CD4-positive, alpha-beta T cell treated with Interleukin-2 at 100 ng/mL for 4 hours (primary cell): ENCODE measurements around the gene MPHOSPH6.
A peak's percentile ranks its signal among the peaks of the same experiment; 100 is the strongest.
"Not testable (repeated sequence)": the region's sequence is repeated elsewhere in the genome, so short reads cannot be mapped to it uniquely, and the experiment has no call there.

ENCODE experiments used
- DNase-seq: peaks from one replicate; pipeline ENCODE4 v3.0.0-alpha.2; 2020; ENCODE audit warnings: low spot score

Gene MPHOSPH6

GRCh38 chr16:82169861-82170845, at the start of gene MPHOSPH6:
TSS of gene MPHOSPH6 (minus strand) at chr16:82170224. CDS start at chr16:82170175, 49 bp downstream.
- DNase-seq: peak; percentile 89

- no peak for DNase-seq
These were observed 49.3 kb upstream of the MPHOSPH6 start for GRCh38 chr16:82219298-82219697.

GRCh38 chr16:82209314-82209713, 39.3 kb upstream of the MPHOSPH6 start:
- DNase-seq: not testable (repeated sequence)

- no peak for DNase-seq
These were observed 33.2 kb upstream of the MPHOSPH6 start for GRCh38 chr16:82203198-82203597.

GRCh38 chr16:82201926-82202325, 31.9 kb upstream of the MPHOSPH6 start:
- DNase-seq: no peak

GRCh38 chr16:82201351-82201750, 31.3 kb upstream of the MPHOSPH6 start:
- no peak for DNase-seq

- DNase-seq: no peak
These were observed 29.2 kb upstream of the MPHOSPH6 start for GRCh38 chr16:82199209-82199608.

GRCh38 chr16:82197540-82198240, 27.7 kb upstream of the MPHOSPH6 start:
- DNase-seq: no peak

GRCh38 chr16:82195917-82196494, 26.0 kb upstream of the MPHOSPH6 start:
- no peak for DNase-seq

GRCh38 chr16:82194086-82194485, 24.1 kb upstream of the MPHOSPH6 start:
- no peak for DNase-seq

GRCh38 chr16:82192665-82193064, 22.6 kb upstream of the MPHOSPH6 start:
- peak; percentile 13 for DNase-seq

- DNase-seq: no peak
These were observed 20.4 kb upstream of the MPHOSPH6 start for GRCh38 chr16:82190386-82190785.

GRCh38 chr16:82187829-82188228, 17.8 kb upstream of the MPHOSPH6 start:
- DNase-seq: no peak

GRCh38 chr16:82185012-82185411, 15.0 kb upstream of the MPHOSPH6 start:
- no peak for DNase-seq

GRCh38 chr16:82184213-82184612, 14.2 kb upstream of the MPHOSPH6 start:
- DNase-seq: no peak

- DNase-seq: no peak
These were observed 13.0 kb upstream of the MPHOSPH6 start for GRCh38 chr16:82183004-82183397.

GRCh38 chr16:82182266-82183003, 12.4 kb upstream of the MPHOSPH6 start:
- DNase-seq: no peak

GRCh38 chr16:82181461-82182185, 11.6 kb upstream of the MPHOSPH6 start:
- DNase-seq: no peak

GRCh38 chr16:82178352-82178751, 8.3 kb upstream of the MPHOSPH6 start:
- DNase-seq: no peak

- no peak for DNase-seq
These were observed 7.5 kb upstream of the MPHOSPH6 start for GRCh38 chr16:82177555-82177954.

GRCh38 chr16:82176204-82176603, 6.2 kb upstream of the MPHOSPH6 start:
- no peak for DNase-seq
